ENCODE data around the gene TEX22.

The TEX22 gene

DNA sequence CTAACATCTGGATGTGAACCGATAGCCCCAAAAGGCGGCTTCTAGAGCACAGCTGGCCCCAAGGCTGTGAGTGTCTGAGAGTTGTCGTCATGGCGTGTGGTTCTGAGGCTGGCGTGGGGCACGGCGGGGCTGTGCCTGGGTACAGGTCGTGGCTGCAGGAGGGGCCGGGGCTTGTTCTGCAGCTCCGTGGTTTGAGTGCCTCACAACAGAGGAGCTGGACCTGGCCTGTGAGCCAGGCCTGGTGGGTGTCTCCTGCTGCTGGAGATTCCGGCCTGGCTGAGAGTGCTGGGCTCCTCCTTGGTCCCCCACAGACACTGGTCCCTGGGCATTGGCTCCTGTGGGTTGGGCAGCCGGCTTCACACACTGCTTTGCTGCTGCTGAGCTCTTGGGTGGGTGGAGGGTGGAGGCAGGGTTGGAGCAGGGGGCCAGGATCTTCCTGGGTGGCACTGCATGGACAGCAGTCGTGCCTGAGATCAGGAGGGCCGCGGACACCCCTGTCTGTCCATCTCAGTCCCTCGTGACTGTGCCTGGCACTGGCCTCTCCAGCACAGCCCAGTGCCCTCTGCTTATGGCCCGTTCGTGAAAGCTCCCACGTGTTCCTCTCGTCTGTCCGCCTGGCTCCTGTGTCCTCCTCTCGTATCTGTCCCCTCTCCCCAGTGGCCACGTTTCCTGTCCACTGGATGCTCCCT lies 31.8 kb upstream of the TEX22 start:
- DNase-seq (ENCODE audit: low read depth), result no peak

DNA sequence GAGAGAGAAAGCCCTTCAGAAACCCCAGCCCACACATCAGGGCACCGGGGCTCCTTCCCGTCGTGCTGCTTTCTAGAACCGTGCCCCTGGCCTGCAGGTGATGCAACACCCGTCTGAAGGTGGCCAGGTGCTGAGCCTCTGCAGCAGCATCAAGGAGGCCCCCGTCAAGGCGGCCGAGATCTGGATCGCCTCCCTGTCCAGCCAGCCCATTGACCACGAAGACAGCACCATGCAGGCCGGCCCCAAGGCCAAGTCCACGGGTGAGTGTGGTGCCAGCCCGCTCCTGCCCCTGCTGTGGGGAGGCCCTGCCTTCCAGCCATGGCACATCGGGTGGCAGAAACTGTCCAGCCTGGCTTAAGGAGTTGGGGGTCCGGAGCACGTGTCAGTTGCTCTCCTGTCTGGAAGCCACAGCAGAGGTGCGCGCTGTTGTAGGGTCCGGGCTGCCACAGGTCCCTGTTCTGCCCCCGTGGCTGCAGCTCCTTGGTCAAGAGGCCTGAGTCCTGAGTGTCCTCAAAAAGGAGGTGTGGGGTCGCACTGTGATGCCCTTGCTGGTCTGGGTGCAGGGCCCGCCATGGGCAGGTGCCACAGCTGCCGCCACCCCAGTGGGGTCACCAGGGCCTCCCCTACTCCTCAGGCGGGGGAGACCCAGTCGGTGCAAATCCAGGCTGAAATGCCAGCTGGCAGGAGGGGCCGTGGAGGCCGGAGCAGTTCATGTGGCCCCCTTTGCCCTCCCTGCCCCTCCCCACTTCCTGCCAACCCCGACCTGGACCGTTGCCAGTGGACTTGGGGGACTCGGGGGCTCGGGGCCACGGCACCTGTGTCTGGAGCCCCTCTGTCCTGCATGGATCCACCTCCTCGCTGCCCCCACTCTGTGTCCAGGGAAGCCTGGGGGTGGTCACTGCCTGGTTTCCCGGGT lies 31.0 kb upstream of the TEX22 start:
- DNase-seq (ENCODE audit: low read depth), result no peak

DNA sequence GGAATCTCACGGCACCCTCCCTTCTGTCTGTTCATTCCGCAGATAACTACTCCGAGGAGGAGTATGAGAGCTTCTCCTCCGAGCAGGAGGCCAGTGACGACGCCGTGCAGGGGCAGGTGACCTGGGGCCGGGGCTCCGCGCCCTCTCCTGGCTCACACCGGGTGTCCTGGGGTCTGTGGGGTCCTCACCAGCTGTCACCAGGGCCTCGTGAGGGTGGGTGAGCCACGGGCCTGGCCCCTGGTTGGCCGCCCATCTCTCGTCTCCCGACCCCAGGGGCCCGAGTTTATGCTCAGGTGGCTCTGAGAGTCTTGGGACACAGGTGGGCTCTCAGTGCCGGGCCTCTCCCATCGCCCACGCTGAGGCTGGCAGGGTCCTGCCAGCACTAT lies 30.3 kb upstream of the TEX22 start:
- no peak for DNase-seq (ENCODE audit: low read depth)

DNA sequence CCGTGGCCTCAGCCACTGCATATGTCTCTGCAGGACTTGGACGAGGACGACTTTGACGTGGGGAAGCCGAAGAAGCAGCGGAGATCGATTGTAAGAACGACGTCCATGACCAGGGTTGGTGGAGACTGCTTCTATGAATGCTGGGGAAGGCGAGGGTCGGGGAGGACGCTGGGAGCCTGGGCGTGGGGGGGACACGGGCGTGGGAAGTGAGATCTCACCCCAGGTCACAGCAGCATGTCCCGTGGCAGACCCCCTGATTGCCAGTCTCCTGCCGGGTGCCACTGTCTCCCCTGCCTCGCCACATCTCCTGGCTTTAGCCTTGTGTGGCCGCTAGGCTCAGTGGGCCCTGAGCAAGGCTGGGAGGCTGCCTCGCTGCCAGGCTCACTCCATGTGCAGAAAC lies 29.9 kb upstream of the TEX22 start:
- DNase-seq (ENCODE audit: low read depth), result no peak

DNA sequence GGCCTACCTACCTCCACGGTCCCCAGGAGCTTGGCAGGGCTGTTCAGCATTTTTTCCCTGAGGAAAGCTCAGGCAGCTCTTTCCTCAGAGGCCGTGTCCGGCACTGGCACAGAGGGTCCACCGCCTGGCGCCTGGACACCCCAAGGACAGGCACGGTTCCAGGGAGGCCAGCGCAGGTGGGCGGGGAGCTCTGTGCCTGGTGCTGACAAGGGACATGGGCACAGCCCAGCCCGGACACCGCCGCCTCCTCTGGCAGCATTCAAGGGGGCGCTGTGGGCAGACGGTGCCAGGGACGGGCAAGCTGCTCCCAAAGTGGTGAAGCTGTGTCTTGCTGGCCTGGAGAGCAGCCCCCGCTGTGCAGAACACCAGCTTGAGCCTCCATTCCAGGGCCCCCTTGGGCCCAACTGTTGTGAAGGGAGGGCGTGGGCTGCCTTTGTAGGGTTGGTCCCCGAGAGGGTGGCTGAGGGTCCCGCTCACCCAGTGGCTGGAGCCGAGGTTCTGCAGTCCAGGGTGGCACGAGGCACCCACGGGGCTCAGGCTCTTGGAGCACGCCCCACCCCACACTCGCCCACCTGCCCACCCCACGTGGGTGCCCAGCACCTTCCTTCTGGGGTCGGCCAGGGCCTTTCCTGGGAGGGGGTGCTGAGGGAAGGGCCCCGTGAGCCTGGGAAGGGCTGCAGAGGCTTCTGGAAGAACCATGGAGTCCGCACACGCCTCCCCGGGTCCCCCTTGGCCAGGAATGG lies 29.3 kb upstream of the TEX22 start:
- no peak for DNase-seq (ENCODE audit: low read depth)

DNA sequence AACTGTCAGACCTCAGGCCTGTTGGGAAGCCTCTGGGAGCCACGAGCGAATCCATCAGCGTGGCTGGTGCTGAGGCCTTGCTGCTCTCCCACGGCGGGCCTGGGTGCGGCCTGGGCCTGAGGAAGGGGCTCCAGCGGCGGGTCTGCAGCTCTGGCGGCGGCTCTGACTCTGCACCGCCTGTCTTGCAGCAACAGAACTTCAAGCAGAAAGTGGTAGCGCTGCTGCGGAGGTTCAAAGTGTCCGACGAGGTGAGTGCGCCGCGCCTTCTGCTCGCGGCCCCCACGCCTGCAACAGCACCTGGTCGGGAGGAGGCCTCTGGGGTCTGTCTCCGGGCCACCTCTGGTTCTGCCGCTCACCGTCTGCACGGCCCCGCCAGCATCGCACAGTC lies 28.7 kb upstream of the TEX22 start:
- no peak for DNase-seq (ENCODE audit: low read depth)

DNA sequence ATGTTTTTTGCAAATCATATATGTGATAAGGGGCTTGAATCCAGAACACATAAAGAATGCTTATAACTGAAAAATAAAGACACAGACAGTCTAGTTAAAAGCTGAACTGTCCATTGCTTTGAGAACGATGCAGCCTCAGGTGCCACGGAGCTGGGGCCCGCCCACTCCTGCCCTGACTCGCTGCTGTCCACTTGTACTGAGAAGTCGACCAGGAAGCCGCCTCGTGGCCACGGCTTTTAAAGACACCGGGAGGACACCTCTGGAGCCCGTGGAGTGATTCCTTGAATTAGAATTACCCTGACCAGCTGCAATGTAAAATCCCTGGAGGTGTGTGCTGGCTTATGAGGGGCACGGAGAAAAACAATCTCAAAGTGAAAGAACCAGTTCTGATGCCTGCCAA lies 23.9 kb upstream of the TEX22 start:
- no peak for DNase-seq (ENCODE audit: low read depth)

DNA sequence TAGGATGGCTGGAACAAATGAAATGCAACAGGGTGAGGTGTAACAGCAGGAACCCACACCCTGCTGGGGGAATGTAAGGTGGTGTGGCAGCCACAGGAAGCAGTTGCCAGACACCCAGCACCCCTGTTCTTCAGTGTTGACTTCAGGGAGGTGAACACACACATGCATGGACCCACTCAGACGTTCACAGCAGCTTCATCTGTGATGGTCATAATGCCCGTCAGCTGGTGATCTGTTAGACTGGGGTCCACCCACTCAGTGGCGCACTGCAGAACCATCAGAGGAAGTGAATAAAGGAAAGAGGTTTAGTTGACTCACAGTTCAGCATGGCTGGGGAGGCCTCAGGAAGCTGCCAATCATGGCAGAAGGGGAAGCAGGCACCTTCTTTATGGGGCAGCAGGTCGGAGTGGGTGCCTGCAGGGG lies 22.7 kb upstream of the TEX22 start:
- DNase-seq (ENCODE audit: low read depth), result no peak

DNA sequence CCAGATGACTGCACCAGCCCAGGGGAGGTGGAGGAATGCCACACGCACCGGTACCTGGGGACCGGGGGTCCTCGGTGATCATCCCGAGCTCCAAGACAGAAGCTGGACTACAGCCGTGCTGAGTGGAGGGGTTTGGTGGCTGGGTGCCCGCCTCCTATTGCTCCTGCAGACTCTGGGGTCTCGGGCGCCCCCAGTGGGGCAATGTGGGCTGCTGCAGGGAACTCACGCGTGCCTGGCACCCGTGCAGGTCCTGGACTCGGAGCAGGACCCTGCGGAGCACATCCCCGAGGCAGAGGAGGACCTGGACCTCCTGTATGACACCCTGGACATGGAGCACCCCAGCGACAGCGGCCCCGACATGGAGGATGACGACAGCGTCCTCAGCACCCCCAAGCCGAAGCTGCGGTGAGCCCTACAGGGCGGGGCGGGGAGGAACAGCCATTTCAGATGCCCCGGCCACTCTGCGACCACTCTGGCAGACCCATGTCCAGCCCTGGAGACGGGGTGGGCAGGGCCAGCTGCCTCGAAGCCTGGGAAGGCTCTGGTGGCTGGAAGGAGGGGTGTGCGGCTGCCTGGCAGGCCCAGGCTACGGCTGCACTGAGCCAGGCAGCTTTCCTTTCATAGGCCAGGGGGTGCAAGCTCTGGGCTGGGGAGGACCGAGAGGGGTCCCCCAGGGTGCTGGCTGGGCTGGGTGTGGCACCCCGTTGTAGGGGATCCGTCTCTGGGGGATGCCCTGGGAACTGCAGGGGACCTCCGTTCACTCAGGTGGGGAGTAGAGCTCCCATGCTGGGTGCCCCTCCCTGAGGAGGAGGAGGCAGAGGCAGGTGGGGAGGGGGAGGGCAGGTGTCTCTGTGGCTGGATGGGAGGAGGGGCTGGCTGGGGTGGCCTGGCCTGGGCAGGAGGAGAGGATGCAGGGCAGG lies 21.6 kb upstream of the TEX22 start:
- DNase-seq (ENCODE audit: low read depth), result no peak

DNA sequence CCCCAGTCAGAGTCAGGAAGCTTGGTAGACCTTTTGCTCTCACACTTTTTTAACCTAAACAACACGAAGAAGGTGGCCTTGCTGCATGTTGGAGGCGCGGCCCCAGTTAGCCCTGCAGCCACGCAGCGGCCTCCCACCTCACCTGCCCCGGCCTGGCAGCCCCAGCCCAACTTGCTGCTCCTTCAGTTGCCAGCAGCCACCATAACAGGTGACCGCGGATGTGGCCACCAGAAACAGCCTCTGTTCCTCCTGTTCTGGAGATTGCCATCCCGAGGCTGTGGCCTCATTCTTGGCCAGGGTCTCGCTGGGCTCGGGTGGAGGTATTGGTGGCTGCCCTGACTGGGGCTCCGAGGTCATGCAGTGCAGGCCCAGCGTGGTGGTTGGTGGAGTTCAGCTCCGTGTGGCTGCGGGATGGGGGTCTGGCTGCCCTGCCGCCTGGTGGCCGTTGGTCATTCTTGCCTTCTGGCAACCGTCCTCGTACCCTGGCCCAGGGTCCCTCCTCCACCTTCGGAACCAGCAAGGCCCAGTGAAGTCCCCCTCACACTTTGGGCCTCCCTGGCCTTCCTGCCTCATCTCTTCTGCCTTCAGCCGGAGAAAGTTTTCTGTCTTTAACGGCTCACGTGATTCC lies 20.7 kb upstream of the TEX22 start:
- no peak for DNase-seq (ENCODE audit: low read depth)

DNA sequence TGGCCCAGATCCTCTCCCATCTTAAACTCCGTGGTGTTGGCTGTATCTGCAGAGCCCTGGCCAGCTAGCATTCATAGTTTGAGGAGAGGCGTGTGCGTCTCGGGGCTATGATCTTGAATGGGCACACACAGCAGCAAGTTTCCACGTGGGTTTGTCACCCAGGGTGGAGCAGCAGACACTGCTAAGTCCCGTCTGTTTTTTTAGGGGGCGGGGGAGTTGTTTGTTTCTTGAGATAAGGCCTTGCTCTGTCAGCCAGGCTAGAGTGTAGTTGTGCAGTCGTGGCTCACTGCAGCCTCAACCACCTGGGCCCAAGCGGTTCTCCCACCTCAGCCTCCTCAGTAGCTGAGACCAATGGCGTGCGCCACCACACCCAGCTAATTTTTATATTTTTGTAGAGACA lies 20.1 kb upstream of the TEX22 start:
- no peak for DNase-seq (ENCODE audit: low read depth)

DNA sequence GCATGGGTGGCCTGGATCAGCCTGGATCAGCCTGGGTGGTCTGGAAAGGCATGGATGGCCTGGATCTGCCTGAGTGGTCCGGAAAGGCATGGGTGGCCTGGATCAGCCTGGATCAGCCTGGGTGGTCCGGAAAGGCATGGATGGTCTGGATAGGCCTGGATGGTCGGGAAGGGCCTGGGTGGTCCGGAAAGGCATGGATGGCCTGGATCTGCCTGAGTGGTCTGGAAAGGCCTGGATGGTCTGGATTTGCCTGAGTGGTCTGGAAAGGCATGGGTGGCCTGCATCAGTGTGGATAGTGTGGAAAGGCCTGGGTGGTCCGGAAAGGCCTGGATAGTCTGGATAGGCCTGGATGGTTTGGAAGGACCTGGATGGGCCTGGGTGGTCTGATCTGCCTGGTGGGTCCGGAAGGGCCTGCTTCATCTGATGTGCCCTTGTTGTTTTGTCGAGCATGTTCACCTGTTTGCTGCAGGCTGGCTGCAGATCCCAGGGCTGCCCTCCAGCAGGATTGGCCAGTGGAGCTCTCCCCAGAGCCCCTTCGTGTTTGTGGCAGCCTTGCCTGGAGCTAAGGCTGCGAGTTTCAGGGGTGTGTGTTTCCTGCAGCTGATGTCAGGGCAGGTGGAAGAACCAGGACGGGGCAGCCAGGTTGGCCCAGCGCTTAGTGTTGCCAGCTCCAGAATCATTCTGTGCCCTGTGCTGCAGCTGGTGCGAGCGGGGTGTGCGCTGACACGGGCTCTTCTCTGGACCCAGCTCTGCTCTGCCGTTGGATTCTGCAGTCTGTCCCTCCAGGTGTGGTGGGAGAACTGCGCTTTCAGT lies 19.3 kb upstream of the TEX22 start:
- DNase-seq (ENCODE audit: low read depth), result no peak

DNA sequence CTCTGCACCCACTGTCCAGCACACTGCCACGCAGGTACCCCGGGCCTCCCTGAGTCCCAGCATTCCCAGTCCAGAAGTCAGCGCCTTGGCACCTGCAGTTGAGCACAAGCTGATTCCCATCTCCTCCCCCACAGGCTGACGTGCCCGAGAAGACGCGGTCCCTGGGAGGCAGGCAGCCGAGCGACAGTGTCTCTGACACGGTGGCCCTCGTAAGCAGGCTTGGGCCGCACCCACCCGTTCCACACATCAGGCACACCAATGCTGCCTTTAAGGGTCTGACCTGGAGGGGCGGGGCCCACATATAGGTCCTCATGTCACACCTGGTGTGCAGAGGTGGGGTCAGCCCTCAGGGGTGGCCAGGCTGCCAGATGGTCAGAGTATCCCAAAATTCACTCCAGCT lies 18.4 kb upstream of the TEX22 start:
- DNase-seq (ENCODE audit: low read depth), result no peak

DNA sequence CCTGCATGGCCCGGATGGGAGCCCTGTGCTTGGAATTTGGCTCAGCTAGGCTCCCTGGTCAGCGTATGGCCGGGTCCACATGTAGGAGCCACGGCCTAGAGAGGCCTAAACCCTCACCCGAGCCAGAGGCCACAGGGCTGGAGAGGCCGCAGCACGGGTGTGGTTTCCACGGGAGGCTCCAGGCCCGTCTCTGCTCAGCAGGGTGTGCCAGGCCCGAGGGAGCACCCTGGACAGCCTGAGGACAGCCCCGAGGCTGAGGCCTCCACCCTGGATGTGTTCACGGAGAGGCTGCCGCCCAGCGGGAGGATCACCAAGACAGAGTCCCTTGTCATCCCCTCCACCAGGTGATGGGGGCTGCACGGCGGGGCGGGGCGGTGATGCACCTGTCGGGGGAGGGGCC lies 17.6 kb upstream of the TEX22 start:
- no peak for DNase-seq (ENCODE audit: low read depth)

DNA sequence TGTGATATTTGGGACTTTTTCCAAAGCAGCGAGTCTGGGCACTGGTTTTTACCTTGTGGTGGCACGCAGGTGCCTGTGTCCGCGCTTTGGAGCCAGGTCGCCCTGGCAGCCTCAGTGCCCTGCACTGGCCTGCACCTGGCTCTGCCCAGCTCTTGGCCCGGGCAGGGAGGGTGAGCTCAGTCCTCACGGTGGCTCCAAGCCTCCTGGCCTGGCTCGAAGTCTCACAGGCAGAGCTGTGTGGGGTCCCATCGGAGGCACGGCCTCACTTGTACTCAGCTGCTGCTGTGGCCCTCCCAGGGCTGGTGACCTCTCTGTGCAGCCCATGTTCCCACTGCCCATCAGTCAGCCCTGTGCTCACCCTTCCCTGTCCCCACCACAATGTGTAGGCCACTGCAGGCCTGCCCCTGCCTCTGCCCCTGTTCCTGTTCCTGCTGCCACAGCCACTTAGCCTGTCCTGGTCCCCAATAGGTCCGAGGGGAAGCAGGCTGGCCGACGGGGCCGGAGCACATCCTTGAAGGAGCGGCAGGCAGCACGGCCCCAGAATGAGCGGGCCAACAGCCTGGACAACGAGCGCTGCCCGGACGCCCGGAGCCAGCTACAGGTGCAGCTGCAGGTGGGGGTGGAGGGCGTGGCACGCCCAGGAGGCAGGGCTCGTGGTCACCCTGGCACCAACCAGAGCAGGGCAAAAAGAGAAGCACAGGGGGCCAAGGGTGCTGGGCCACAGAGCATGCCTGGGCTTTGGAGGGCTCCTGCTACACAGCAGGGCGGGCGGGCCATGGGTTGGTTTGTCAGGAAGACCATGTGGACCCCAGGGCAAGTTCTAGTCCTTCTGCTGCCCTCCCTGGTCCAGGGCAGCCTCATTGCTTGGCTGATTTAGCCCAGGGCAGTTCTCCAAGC lies 16.6 kb upstream of the TEX22 start:
- no peak for DNase-seq (ENCODE audit: low read depth)

DNA sequence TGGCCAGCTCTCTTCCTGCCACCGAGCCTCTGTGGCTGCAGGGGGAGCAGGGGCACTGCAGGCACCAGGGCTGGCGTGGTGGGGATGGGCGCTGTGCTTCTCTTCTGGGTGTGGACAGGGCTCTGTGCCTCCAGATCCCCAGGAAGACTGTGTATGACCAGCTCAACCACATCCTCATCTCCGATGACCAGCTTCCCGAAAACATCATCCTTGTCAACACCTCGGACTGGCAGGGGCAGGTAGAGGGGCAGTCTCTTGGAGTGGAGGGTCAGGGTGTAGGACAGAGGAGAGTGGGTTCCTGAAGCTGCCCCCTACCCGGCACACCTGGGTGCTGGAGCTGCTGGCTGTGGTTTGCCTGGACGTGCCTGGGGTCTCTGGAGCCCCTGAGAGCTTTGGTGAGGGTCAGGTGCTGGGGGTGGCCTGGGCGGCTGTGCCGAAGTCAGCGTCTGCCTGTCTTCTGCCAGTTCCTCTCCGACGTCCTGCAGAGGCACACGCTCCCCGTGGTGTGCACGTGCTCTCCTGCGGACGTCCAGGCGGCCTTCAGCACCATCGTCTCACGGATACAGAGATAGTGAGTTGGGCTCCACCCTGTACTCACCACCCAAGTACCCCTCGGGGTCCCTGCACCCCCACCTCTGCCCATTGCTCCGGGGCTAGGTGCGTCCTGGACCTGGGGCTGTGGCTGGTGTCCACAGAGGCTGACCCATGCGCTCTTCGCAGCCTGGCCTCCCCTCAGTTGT lies 15.8 kb upstream of the TEX22 start:
- no peak for DNase-seq (ENCODE audit: low read depth)

DNA sequence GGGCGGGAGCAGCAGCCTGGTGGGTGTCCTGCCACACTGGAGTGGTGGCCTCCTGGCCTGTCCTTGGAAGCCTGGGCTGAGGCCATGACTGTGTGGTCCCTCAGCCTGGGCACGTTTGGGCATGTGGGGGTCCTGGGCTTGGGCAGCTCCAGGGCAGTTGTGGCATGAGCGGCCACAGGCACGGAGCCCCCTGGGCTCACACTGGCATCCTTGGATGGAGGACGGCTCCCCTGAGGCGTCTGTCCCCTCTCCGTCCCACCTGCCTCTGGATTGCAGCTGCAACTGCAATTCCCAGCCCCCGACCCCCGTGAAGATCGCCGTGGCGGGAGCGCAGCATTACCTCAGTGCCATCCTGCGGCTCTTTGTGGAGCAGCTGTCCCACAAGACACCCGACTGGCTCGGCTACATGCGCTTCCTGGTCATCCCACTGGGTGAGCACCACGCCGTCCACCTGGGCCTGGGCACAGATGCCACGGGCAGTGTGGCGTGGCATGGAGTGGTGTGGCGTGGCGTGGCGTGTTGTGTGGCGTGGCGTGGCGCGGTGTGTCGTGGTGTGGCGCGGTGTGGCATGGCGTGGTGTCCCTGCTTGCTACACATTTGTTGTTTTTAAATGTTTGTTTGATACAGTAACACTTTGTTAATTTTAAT lies 15.1 kb upstream of the TEX22 start:
- no peak for DNase-seq (ENCODE audit: low read depth)

DNA sequence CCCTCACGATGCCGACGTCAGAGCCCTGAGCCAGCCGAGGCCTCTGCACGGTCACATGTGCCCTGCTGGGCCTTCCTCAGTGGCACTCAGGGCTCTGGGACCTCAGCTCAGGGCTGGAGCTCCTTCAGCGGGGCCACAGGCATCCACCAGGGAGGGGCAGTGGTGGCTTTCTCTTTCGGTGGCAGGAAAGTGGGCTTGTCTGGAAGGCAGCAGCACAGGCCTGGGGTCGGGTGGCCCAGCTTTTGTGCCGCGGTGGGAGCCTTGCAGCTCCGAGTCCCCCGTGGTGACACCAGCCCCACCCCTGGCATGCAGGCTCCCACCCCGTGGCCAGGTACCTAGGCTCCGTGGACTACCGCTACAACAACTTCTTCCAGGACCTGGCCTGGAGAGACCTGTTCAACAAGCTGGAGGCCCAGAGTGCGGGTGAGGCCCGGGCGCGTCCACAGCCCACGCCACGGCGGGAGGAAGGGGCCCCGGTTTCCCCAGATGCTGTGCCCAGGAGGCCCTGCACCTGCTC lies 14.2 kb upstream of the TEX22 start:
- DNase-seq (ENCODE audit: low read depth), result no peak

All from activated T-helper 1 cell treated with Interleukin-2 at 50 U/mL for 16 hours (primary cell).